ENCODE results near the gene M1AP.

Gene M1AP

GRCh38 chr2:74675090-74675489, 27.0 kb upstream of the M1AP start:
- no peak for DNase-seq (ENCODE audit: insufficient read length, low spot score)
- TF ChIP-seq CTCF (IDR thresholded peaks at IDR 0.05; ENCODE audit: insufficient read depth, missing control alignments): no peak
- no peak for FAIRE-seq

- DNase-seq (ENCODE audit: insufficient read length, low spot score) (no peak), FAIRE-seq (no peak)
- no peak for TF ChIP-seq CTCF (IDR thresholded peaks at IDR 0.05; ENCODE audit: insufficient read depth, missing control alignments)
Observed at GRCh38 chr2:74673826-74674528, 25.8 kb upstream of the M1AP start.

- DNase-seq (ENCODE audit: insufficient read length, low spot score): no peak
- FAIRE-seq: no peak
- TF ChIP-seq CTCF (IDR thresholded peaks at IDR 0.05; ENCODE audit: insufficient read depth, missing control alignments): no peak
Observed at GRCh38 chr2:74671479-74671878, 23.3 kb upstream of the M1AP start.

- no peak for TF ChIP-seq CTCF (IDR thresholded peaks at IDR 0.05; ENCODE audit: insufficient read depth, missing control alignments)
- no peak for DNase-seq (ENCODE audit: insufficient read length, low spot score)
- FAIRE-seq: no peak
Observed at GRCh38 chr2:74670263-74670662, 22.1 kb upstream of the M1AP start.

GRCh38 chr2:74668087-74668486, 20.0 kb upstream of the M1AP start:
- FAIRE-seq (no peak), DNase-seq (ENCODE audit: insufficient read length, low spot score) (no peak)
- no peak for TF ChIP-seq CTCF (IDR thresholded peaks at IDR 0.05; ENCODE audit: insufficient read depth, missing control alignments)

GRCh38 chr2:74659462-74659861, 11.3 kb upstream of the M1AP start:
- no peak for FAIRE-seq
- no peak for DNase-seq (ENCODE audit: insufficient read length, low spot score)
- TF ChIP-seq CTCF (IDR thresholded peaks at IDR 0.05; ENCODE audit: insufficient read depth, missing control alignments): no peak

GRCh38 chr2:74658516-74658915, 10.4 kb upstream of the M1AP start:
- TF ChIP-seq CTCF (IDR thresholded peaks at IDR 0.05; ENCODE audit: insufficient read depth, missing control alignments): no peak
- no peak for FAIRE-seq
- no peak for DNase-seq (ENCODE audit: insufficient read length, low spot score)

All from D721Med (cell line).